Breast epithelium (tissue), 3 donors: ENCODE results near the gene CADM1.

Source experiments
- CTCF ChIP-seq, 3 donors: fragments of 450-650 bp; IDR thresholded peaks; one replicate each; pipeline ENCODE4 v1.5.1; 2016 to 2017; ENCODE audit warnings: antibody characterized with exemption in 3 of 3, mild to moderate bottlenecking in 3 of 3, moderate library complexity in 3 of 3
- POLR2A ChIP-seq: fragments of 450-650 bp; IDR thresholded peaks from one replicate; pipeline ENCODE4 v1.6.1; 2016; ENCODE audit warnings: antibody characterized with exemption, mild to moderate bottlenecking, moderate library complexity
- POLR2AphosphoS5 ChIP-seq, 3 donors: sonication (generic); formaldehyde crosslinking; IDR thresholded peaks; one replicate each; pipeline ENCODE4 v1.6.1; 2017; ENCODE audit warnings: antibody characterized with exemption in 3 of 3

- no peak for TF ChIP-seq CTCF (IDR thresholded peaks at IDR 0.05)
- no peak for TF ChIP-seq POLR2AphosphoS5 (IDR thresholded peaks at IDR 0.05)
- TF ChIP-seq POLR2A, result no peak
These were observed 137.4 kb downstream of the CADM1 start for GRCh38 chr11:115366826-115367225.
